K562 (cell line): Measurements from ENCODE around the gene TSPYL4. TPM values are rescaled to one million over a fixed set of nuclear protein-coding genes. Genes with fewer than 3 reads are reported as not detected.

ENCODE experiments used
- ATAC-seq: fragments of 200-7000 bp; cut with Tn5 transposase; 3 replicates; pipeline ENCODE4 v1.9.1; 2020; ENCODE audit warnings: moderate library complexity
- BruUV-seq: library from RNA; stranded (reverse); fragments of 400-500 nt; replicated peaks from 2 replicates; lab custom pipeline; 2021; lab: Mats Ljungman, UMichigan
- CTCF ChIA-PET: fragments of 300-600 bp; formaldehyde crosslinking; extraction: SDS; loops from one replicate; lab custom pipeline; 2021; ENCODE audit warnings: low intra/inter-chr PET ratio; lab: Yijun Ruan, JAX
- POLR2A ChIA-PET: fragments of 300-600, 350-650 bp; sonication (Branson Sonifier 250); formaldehyde crosslinking; extraction: SDS; loops from one replicate; lab custom pipeline; 2021; ENCODE audit warnings: antibody characterized with exemption, inconsistent platforms; lab: Yijun Ruan, JAX
- DNase-seq, 4 experiments: peaks; one replicate each; pipeline versions ENCODE4 v3.0.0 to v3.0.0-alpha.2; 2011 to 2018; ENCODE audit warnings: low spot score in 3 of 4, mixed read lengths in 3 of 4; ENCODE audit errors: extremely low read depth in 1 of 4
- FAIRE-seq: peaks from 2 replicates; lab custom pipeline; 2011; peaks lifted over from hg19 to GRCh38; lab: Jason Lieb, UNC
- H2AFZ ChIP-seq: 2 replicates; pipeline ENCODE4 v1.6.0; 2011; ENCODE audit warnings: low read depth, low read length, control low read depth, inconsistent platforms
- H3K27ac ChIP-seq: fragments of 200-600 bp; 3 replicates; pipeline ENCODE4 v1.8.0; 2011; ENCODE audit warnings: low read depth, mild to moderate bottlenecking, control low read depth, inconsistent platforms, low read length, moderate library complexity, mixed read lengths; ENCODE audit errors: extremely low read depth
- H3K27me3 ChIP-seq, 2 experiments: fragments of 300-600 bp in 1 of 2; 2 replicates in 1 of 2; 3 replicates in 1 of 2; pipeline versions ENCODE4 v1.6.0 to v1.8.0; 2011; ENCODE audit warnings: inconsistent platforms in 2 of 2, low read length in 2 of 2, mild to moderate bottlenecking in 1 of 2, mixed read lengths in 1 of 2, moderate library complexity in 1 of 2; ENCODE audit not compliant: control insufficient read depth in 2 of 2, insufficient read depth in 2 of 2
- H3K36me3 ChIP-seq: fragments of 300-600 bp; 3 replicates; pipeline ENCODE4 v1.8.0; 2011; ENCODE audit warnings: mild to moderate bottlenecking, low read length, inconsistent platforms; ENCODE audit not compliant: control insufficient read depth, insufficient read depth
- H3K4me1 ChIP-seq, 2 experiments: fragments of 200-600 bp in 1 of 2; replicated peaks in 1 of 2; 2 replicates in 1 of 2; 3 replicates in 1 of 2; pipeline versions ENCODE4 v1.5.1 to v1.8.0; 2011; ENCODE audit warnings: inconsistent platforms in 2 of 2, low read length in 2 of 2, mild to moderate bottlenecking in 1 of 2, mixed read lengths in 1 of 2, moderate library complexity in 1 of 2; ENCODE audit not compliant: control insufficient read depth in 2 of 2, insufficient read depth in 2 of 2
- H3K4me2 ChIP-seq: 2 replicates; pipeline ENCODE4 v1.6.1; 2011; ENCODE audit warnings: low read length, control low read depth, inconsistent platforms, mixed read lengths; ENCODE audit not compliant: insufficient read depth
- H3K4me3 ChIP-seq: fragments of 200-600 bp; sonication (generic), shearing (Covaris generic); 2 replicates; pipeline ENCODE4 v1.5.1; 2016; ENCODE audit warnings: control low read depth, inconsistent platforms
- H3K79me2 ChIP-seq: fragments of 200-600 bp; 3 replicates; pipeline ENCODE4 v1.8.0; 2011; ENCODE audit warnings: low read length, inconsistent platforms; ENCODE audit not compliant: control insufficient read depth, insufficient read depth
- H3K9ac ChIP-seq, 2 experiments: 2 replicates each; pipeline versions ENCODE4 v1.6.0 to v1.6.1; 2011; ENCODE audit warnings: low read depth in 2 of 2, low read length in 2 of 2, control low read depth in 1 of 2, inconsistent platforms in 1 of 2, mild to moderate bottlenecking in 1 of 2, mixed read lengths in 1 of 2; ENCODE audit not compliant: insufficient read depth in 1 of 2
- H3K9me1 ChIP-seq: one replicate; pipeline ENCODE4 v1.6.0; 2011; ENCODE audit warnings: inconsistent platforms, mild to moderate bottlenecking, low read length, moderate library complexity; ENCODE audit not compliant: control insufficient read depth, insufficient read depth
- H3K9me3 ChIP-seq: replicated peaks from 2 replicates; pipeline ENCODE4 v1.5.1; 2011; ENCODE audit warnings: low read depth, low read length, inconsistent platforms; ENCODE audit not compliant: control insufficient read depth, insufficient read depth
- H4K20me1 ChIP-seq: replicated peaks from 2 replicates; pipeline ENCODE4 v1.6.1; 2011; ENCODE audit warnings: low read length, inconsistent platforms, mixed read lengths; ENCODE audit not compliant: control insufficient read depth, insufficient read depth
- EP300 ChIP-seq: IDR thresholded peaks from 2 replicates; pipeline ENCODE4 v1.6.1; 2012; ENCODE audit warnings: low read length, improper control_type of control experiment
- KLF13 ChIP-seq: fragments of 450-650 bp; IDR thresholded peaks from 2 replicates; pipeline ENCODE4 v1.6.1; 2016; ENCODE audit warnings: missing genetic modification characterization, low read depth, mild to moderate bottlenecking, missing compliant biosample characterization, moderate library complexity, borderline replicate concordance
- NFE2L1 ChIP-seq: fragments of 450-650 bp; IDR thresholded peaks from 2 replicates; pipeline ENCODE4 v1.6.1; 2016; ENCODE audit warnings: missing genetic modification characterization, low read depth, mild to moderate bottlenecking, missing compliant biosample characterization, moderate library complexity, borderline replicate concordance
- NONO ChIP-seq, 2 experiments: fragments of 200-400 bp in 1 of 2; fragments of 450-650 bp in 1 of 2; formaldehyde crosslinking in 1 of 2; IDR thresholded peaks; 2 replicates each; pipeline ENCODE4 v1.6.1; 2017; ENCODE audit warnings: low read depth in 2 of 2, mild to moderate bottlenecking in 2 of 2, moderate library complexity in 2 of 2, low read length in 1 of 2
- ZNF124 ChIP-seq: sonication (generic); formaldehyde crosslinking; IDR thresholded peaks from 2 replicates; pipeline ENCODE4 v1.8.1; 2022; ENCODE audit warnings: missing genetic modification reagents
- ZNF184 ChIP-seq: sonication (generic); formaldehyde crosslinking; IDR thresholded peaks from 2 replicates; pipeline ENCODE4 v1.5.0; 2020; ENCODE audit warnings: missing genetic modification reagents
- ZNF766 ChIP-seq: fragments of 200-800 bp; sonication (Bioruptor generic); conservative IDR thresholded peaks from 2 replicates; pipeline ENCODE4 v1.6.1; 2016; ENCODE audit warnings: missing genetic modification characterization, missing compliant biosample characterization
- WGBS: fragments of 100-300 bp; shearing (Covaris generic); methylation state at CpG from one replicate; pipeline ENCODE4 v1.1.6; 2016; ENCODE audit warnings: low coverage, mixed read lengths; ENCODE audit not compliant: insufficient coverage; ENCODE audit errors: missing lambda C conversion rate; 5-methylcytosine and 5-hydroxymethylcytosine counted together
- in situ Hi-C: fragments of 300-500 bp; cut with MboI; formaldehyde crosslinking; loops from 4 replicates; pipeline ENCODE4 v1.15.0; 2018; ENCODE audit warnings: inconsistent platforms, mixed read lengths
- intact Hi-C: fragments of 100-400 bp; cut with micrococcal nuclease; formaldehyde crosslinking; loops from 2 replicates; pipeline ENCODE4 v1.14.2; 2022
- polyA plus RNA-seq, 8 experiments: library from polyadenylated mRNA; depleted of rRNA in 4 of 8; stranded (reverse) in 5 of 8; unstranded in 3 of 8; fragments of >200 nt; fragmentation: Nextera tagmentation in 2 of 8; fragmentation: Illumina TruSeq in 1 of 8; extraction: Ambion mirVana in 2 of 8; extraction: Trizol in 1 of 8; gene quantifications; 2 replicates each; pipeline versions ENCODE4 v1.2.1 to v1.2.3, GENCODE V29; 2011 to 2014; ENCODE audit warnings: inconsistent platforms in 1 of 8, missing spikeins in 1 of 8
- total RNA-seq, 7 experiments: library from RNA; depleted of rRNA in 6 of 7; stranded (reverse); fragments of >200 nt in 6 of 7; fragmentation: Illumina TruSeq in 2 of 7; extraction: Trizol in 2 of 7; gene quantifications; 2 replicates each; pipeline versions ENCODE4 v1.2.1 to v1.2.3, GENCODE V29; 2011 to 2021; ENCODE audit warnings: low replicate concordance in 1 of 7

The TSPYL4 gene
- total and polyA plus RNA-seq, 9 of the 15 experiments (the other 6 are each of a cell fraction or from before 2014, with no cell fraction given), result 0.69 to 18.0 (median 9.1) TPM

DNA sequence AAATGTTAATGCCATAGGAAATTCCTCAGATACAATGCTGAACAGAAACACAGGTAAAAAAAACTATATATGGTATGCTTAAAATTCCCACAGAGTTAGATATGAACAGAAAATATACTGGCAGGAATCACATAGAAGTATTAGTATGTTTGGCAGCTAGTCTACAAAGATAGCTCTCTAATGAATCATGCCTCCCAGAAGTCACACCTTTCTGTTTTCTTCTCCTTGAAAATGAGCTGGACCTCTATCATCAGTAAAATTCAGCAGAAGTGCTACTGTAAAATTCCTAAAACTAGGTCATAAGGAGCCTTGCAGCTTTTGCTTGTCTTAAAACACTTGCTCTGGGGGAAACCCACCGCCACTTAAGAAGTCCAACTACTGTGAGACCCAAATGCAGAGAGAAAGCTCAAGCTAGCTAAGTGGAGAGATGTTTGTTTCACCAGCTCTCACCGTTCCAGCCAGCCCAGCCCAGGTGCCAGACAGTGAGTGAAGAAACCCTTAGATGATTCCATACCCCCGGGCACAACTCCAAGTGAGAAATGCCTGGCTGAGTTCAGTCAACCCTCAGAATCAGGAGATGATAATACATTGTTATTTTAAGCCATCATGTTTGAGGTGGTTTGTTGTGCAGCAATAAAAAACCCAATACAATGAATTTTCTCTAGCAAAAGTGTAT, 43.0 kb downstream of the TSPYL4 start:
- Histone ChIP-seq H3K9ac (no peak overlapping the region), H3K9me3 (no peaks in the 10 kb centered on the region), H2AFZ (no peak overlapping the region), H3K4me1 (no peaks in the 10 kb centered on the region), H3K36me3 (no peaks in the 10 kb centered on the region), H3K4me2 (no peak overlapping the region), H3K27me3 (no peaks in the 10 kb centered on the region), H3K4me3 (no peak overlapping the region), H3K9me1 (no peaks in the 10 kb centered on the region), H3K79me2 (no peaks in the 10 kb centered on the region), H3K27ac (no peak overlapping the region), H4K20me1 (no peaks in the 10 kb centered on the region)
- FAIRE-seq (no peak), DNase-seq (no peak), ATAC-seq (no peak)
- in situ Hi-C loops (no loop called here), intact Hi-C loops (no loop called here)
- WGBS, result 41% methylated on average over 3 of the region's 3 CpGs
- ChIA-PET POLR2A (interaction anchor here (0.5 kb wide), 1 partner anchor 32 kb away, joined by 3 read pairs; no protein-coding TSS in a partner anchor), CTCF (interaction anchor here (0.6 kb wide), 1 partner anchor 111 kb away, joined by 3 read pairs; the partner anchor contains the start of gene NT5DC1)
- TF ChIP-seq ZNF766 (CRISPR knock-in tag), result no peak
- no peak for TF ChIP-seq EP300
- TF ChIP-seq ZNF184 (CRISPR knock-in tag), result no peak
- no peak for TF ChIP-seq KLF13 (tag)
- no peak for TF ChIP-seq NONO (IDR thresholded peaks at IDR 0.05; ENCODE audit: low read depth in 2 of 2, low read length in 1 of 2)
- no peak for TF ChIP-seq ZNF124 (CRISPR knock-in tag)
- TF ChIP-seq NFE2L1 (tag), result no peak
- BruUV-seq, result no TSS peak
